Testis (tissue), 3 donors: ENCODE data around the gene TDRD10. TPM values are rescaled to one million over a fixed set of nuclear protein-coding genes. Genes with fewer than 3 reads are reported as not detected.

ENCODE experiments used
- DNase-seq: peaks from one replicate; pipeline ENCODE4 v3.0.0-alpha.2; 2019
- H3K27ac ChIP-seq, 2 donors: fragments of 200-600 bp; sonication (generic); one replicate each; pipeline ENCODE4 v1.5.1; 2019
- H3K27me3 ChIP-seq: fragments of 200-600 bp; sonication (generic); one replicate; pipeline ENCODE4 v1.5.1; 2019
- H3K36me3 ChIP-seq: fragments of 200-600 bp; sonication (generic); one replicate; pipeline ENCODE4 v1.5.1; 2017; ENCODE audit warnings: low read depth; ENCODE audit errors: missing control alignments
- H3K4me1 ChIP-seq: fragments of 200-600 bp; sonication (generic); one replicate; pipeline ENCODE4 v1.5.1; 2019
- H3K4me3 ChIP-seq, 2 donors: fragments of 200-600 bp; sonication (generic); one replicate each; pipeline ENCODE4 v1.5.1; 2017 to 2019
- H3K9me3 ChIP-seq: fragments of 200-600 bp; sonication (generic); one replicate; pipeline ENCODE4 v1.5.1; 2017
- POLR2A ChIP-seq: fragments of 450-650 bp; IDR thresholded peaks from one replicate; pipeline ENCODE4 v1.6.1; 2017; ENCODE audit warnings: antibody characterized with exemption, mild to moderate bottlenecking, moderate library complexity
- WGBS, 2 donors: methylation state at CpG; one replicate each; pipeline ENCODE4 v1.1.5; 2018; 5-methylcytosine and 5-hydroxymethylcytosine counted together
- intact Hi-C: fragments of 100-400 bp; cut with DNase I; formaldehyde crosslinking; loops from one replicate; pipeline ENCODE4 v1.15.1; 2023; ENCODE audit warnings: low total_unique reads
- polyA plus RNA-seq: library from polyadenylated mRNA; stranded (reverse); fragments of 350-450 nt; fragmentation: Illumina TruSeq; extraction: RNeasy Lipid Tissue Mini Kit (QIAGEN cat#74804); gene quantifications from one replicate; pipeline ENCODE4 v1.2.3, GENCODE V29; 2014; ENCODE audit warnings: low read depth, low replicate concordance; ENCODE audit not compliant: insufficient read depth
- total RNA-seq, 2 donors: library from RNA; depleted of rRNA; stranded (reverse); fragments of >200 nt; gene quantifications; one replicate each; pipeline ENCODE4 v1.2.3, GENCODE V29; 2016
- TF ChIP-seq, protein P1 (sequence below), 3 experiments: fragments of 450-650 bp in 2 of 3; fragments of 200-600 bp in 1 of 3; sonication (generic) in 1 of 3; IDR thresholded peaks; one replicate each; pipeline ENCODE4 v1.5.1; 2016 to 2019; ENCODE audit warnings: antibody characterized with exemption in 3 of 3, mild to moderate bottlenecking in 2 of 3, moderate library complexity in 1 of 3

TDRD10 gene
- total and polyA plus RNA-seq, 3 donors from 2014 or later, result 50.9 to 123 (median 60.3) TPM

DNA sequence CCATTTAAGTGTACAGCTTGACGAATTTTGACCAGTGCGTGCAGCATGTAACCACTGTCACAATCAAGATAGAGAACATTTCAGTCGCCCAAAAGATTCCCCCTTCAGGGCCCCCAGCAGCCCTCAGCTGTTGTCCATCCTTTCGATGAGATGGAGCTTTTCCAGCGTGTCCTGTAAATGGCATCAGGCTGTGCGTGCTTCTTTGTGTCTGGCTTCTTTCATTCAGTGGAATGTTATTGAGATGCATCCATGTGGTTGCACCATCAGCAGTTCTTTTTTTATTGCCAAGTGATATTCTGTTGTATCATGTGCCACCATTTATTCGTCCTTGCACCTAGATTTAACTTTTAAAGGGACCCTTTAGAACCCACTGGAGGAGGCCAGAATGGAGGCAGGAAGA lies 34.6 kb downstream of the TDRD10 start:
- no peaks in the 10 kb centered on the region for H3K36me3 ChIP-seq
- no peak for TF ChIP-seq POLR2A
- TF ChIP-seq, protein P1, sequence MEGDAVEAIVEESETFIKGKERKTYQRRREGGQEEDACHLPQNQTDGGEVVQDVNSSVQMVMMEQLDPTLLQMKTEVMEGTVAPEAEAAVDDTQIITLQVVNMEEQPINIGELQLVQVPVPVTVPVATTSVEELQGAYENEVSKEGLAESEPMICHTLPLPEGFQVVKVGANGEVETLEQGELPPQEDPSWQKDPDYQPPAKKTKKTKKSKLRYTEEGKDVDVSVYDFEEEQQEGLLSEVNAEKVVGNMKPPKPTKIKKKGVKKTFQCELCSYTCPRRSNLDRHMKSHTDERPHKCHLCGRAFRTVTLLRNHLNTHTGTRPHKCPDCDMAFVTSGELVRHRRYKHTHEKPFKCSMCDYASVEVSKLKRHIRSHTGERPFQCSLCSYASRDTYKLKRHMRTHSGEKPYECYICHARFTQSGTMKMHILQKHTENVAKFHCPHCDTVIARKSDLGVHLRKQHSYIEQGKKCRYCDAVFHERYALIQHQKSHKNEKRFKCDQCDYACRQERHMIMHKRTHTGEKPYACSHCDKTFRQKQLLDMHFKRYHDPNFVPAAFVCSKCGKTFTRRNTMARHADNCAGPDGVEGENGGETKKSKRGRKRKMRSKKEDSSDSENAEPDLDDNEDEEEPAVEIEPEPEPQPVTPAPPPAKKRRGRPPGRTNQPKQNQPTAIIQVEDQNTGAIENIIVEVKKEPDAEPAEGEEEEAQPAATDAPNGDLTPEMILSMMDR (IDR thresholded peaks at IDR 0.05), result no peak
- DNase-seq, result no peak
- no peaks in the 10 kb centered on the region for H3K27me3 ChIP-seq
- no peaks in the 10 kb centered on the region for H3K4me1 ChIP-seq
- H3K27ac ChIP-seq, result no peak overlapping the region
- H3K9me3 ChIP-seq, result no peaks in the 10 kb centered on the region
- WGBS, 2 donors, result 80 to 83% methylated on average over 7 of the region's 7 CpGs
- intact Hi-C loops, result no loop called here
- no peak overlapping the region for H3K4me3 ChIP-seq

DNA sequence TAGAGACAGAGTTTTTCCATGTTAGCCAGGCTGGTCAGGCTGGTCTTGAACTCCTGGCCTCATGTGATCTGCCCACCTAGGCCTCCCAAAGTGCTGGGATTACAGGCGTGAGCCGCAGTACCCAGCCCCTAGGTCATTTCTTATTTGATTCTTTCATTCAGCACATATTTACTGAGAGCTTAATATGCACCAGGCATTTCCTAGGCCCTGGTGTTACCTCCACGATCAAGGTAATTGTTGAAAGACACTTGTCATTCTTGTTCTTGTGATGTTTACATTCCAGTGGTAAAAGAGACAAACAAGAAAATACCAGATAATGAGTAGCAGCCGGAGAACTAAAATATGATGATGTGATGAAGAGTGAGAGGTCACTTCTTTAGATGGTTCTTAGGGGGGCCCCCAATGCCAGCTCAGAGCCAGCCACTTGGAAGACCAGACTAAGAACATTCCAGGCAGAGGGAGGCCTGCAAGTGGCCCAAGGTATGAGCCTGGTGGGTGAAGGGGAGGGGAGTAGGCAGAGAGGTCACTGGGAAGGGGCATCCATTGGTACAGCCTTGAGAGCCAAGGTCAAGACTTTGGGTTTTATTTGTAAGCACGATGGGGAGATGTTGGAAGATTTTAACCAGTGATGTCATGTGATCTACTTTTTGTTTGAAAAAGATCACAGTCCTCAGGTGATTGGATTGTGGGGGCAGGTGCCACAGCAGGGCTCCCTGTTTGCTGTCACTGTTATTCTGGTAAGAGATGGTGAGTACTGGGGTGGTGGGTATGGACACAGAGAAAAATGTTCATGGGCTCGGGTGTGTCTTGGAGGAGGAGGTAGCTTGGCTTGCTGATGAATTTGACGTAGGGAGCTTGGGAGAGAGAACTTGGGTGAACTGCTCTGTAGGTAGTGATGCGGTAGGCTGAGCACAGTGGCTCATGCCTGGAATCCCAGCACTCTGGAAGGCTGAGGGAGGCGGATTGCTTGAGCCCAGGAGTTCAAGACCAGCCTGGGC lies 37.8 kb downstream of the TDRD10 start:
- WGBS, 2 donors, result 82 to 90% methylated on average over 8 to 9 of the region's 9 CpGs
- Histone ChIP-seq H3K36me3 (no peaks in the 10 kb centered on the region), H3K27me3 (no peaks in the 10 kb centered on the region), H3K4me1 (no peaks in the 10 kb centered on the region), H3K4me3 (no peak overlapping the region), H3K27ac (no peak overlapping the region), H3K9me3 (no peaks in the 10 kb centered on the region)
- no peak for DNase-seq
- TF ChIP-seq, protein P1 (IDR thresholded peaks at IDR 0.05), result no peak
- no peak for TF ChIP-seq POLR2A
- intact Hi-C loops, result loop anchor here (10.0 kb wide), 1 partner anchor 55 kb away; no protein-coding TSS in a partner anchor

DNA sequence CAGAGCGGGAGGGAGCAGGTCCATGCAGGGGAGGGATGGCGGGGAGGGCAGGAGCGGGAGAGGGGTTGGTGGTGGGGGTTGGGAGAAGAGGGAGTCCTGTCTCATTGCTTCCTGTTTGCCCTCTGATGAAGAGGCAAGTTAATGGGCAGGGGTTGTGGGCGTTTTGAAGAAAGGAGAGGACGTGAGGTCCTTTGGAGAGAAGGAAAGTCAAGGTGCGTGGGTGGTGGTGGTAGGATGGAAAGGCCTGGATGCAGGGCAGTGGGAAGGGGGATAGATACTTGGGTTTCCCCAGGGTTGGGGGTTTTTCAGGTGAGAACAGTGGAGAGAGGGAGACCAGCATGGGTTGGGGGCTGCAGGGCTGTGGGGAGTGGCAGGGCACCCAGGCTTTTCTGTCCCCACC lies 39.2 kb downstream of the TDRD10 start:
- H3K4me1 ChIP-seq, result no peaks in the 10 kb centered on the region
- no peak for TF ChIP-seq POLR2A
- TF ChIP-seq, protein P1 (IDR thresholded peaks at IDR 0.05), result no peak
- H3K9me3 ChIP-seq, result no peaks in the 10 kb centered on the region
- H3K36me3 ChIP-seq, result no peaks in the 10 kb centered on the region
- WGBS, 2 donors, result 58 to 74% methylated on average over 6 of the region's 6 CpGs
- H3K27me3 ChIP-seq, result no peaks in the 10 kb centered on the region
- H3K27ac ChIP-seq, result no peak overlapping the region
- no peak overlapping the region for H3K4me3 ChIP-seq
- intact Hi-C loops, result loop anchor here (10.0 kb wide), 1 partner anchor 56 kb away; no protein-coding TSS in a partner anchor
- DNase-seq, result no peak

DNA sequence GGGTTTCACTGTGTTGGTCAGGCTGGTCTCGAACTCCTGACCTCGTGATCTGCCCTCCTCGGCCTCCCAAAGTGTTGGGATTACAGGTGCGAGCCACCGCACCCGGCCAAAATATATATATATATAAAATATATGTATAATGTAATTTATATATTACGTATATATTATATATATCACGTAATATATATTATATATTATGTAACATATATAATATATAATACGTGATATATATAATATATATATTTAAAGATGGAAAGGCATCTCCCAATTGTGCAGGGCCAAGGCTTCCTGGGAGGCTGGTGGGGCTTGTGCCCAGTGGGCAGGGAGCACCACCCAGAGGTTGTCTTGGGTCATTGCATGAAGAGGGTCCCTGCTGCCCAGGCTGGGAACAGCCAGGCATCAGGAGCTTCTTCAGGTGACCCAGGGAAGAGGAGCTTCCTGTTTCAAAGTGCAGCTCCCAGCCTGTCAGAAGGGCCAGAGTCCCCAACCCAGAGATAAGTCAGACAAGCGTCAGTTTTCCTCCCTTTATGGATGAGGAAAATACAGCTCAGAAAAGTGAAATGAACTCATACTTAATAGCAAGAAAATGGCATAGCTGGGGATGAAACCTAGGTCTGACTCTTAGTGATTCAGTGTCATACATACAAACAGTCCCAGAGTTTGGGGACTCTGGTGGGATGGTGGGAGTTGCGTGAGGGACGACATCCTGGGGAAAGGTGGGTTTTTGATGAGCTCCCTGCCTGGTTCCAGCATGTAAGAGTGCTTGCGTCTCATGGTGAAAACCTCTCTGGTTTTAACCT lies 44.4 kb downstream of the TDRD10 start:
- DNase-seq, result peak; percentile 66
- Histone ChIP-seq H3K9me3 (no peaks in the 10 kb centered on the region), H3K4me1 (peaks cover 10% of the 10 kb centered on the region), H3K27me3 (no peaks in the 10 kb centered on the region), H3K4me3 (no peak overlapping the region), H3K27ac (no peak overlapping the region), H3K36me3 (no peaks in the 10 kb centered on the region)
- 85% methylated on average over 13 of the region's 13 CpGs for WGBS, 2 donors
- intact Hi-C loops, result loop anchor here (10.0 kb wide), 1 partner anchor 62 kb away; no protein-coding TSS in a partner anchor
- no peak for TF ChIP-seq POLR2A
- TF ChIP-seq, protein P1 (IDR thresholded peaks at IDR 0.05), result peak; percentile 52 to 71 (median 66)
